NCI-H748 treated with DMSO at 0.1 percent for 48 hours (cell line): ENCODE data around the gene SNX4.
"Not testable (repeated sequence)": the region's sequence is repeated elsewhere in the genome, so short reads cannot be mapped to it uniquely, and the experiment has no call there.

Experiments
- DNase-seq: peaks from one replicate; lab custom pipeline; 2025; lab: John Stamatoyannopoulos, UW

Gene SNX4

DNA sequence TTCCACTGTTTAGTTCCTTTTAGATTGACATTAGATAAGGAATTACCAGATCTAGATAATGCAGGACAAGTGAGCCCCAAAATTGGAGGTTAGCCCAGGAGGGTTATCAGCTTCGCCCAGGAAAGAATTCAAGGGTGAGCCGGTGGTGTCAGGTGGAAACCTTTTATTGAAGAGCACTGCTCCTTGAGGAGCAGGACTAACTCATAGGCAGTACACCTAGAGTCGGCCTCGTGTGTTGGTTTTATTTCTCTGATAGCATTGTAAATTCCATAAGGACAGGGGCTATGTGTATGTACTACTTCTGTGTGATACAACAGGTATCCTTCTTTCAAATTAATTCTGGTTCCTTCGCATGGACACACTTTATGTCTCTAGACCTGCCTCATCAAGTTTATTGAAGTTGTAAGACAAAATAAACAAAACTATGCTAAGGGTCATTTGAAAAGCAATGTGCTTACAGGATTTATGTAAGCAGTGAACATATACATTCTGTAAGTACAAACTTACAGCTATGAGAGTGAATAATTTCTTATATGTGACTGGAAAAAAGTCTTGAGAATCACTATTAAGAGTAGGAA lies 57.2 kb downstream of the SNX4 start:
- DNase-seq: no peak

DNA sequence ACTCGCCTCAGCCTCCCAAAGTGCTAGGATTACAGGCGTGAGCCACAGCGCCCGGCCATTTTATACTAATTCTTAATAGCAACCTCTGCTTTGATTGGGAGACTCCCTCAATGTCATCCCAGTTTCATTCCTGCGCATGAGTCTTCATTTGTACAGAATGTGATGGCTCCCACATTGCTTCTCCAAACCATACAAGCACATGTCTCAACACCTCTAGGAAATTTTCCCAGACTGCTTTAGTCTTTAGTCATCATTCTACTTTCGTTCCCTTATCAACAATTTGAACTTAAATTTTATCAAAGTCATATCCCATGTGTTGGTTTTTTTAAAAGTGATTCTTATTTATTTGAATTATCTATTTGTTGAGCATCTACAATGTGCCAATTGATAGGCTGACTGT lies 58.1 kb downstream of the SNX4 start:
- DNase-seq: no peak

DNA sequence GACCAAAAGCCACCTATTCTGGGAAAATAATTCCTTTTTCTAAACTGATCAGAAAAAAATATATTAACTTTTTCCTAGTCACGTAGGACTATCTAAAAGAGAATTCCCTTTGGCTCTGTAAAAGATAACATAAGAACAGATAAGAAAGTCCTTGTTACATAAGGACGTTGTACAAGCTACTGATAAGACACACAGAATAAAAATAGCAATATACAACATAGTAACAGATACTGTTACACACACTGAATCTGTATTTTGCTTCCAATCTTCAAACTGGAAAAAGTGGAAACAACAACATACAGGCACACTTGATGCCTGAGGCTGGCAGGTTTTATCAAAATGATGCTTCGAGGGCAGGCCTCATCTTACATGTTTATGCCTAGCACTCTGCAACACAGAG lies 59.8 kb downstream of the SNX4 start:
- no peak for DNase-seq

GRCh38 chr3:125443923-125444322 lies 76.1 kb downstream of the SNX4 start:
- no peak for DNase-seq

DNA sequence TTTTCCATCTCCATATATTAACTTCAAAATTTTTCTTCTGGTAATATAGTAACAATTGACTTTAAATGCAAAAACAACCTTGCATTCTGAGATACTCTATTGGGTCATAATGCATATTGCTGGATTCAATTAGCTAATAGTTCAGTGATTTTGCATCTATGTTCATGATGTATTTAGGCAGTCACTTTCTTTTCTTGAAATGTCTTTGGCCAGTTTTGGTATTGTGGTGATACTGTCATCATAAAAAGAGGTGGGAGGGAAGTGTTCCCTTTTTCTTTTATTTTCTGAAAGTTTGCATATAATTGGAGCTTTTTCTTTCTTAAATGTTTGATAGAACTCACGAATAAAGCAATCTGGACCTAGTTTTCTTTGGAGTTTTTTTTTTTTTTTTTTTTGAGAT lies 77.5 kb downstream of the SNX4 start:
- no peak for DNase-seq

DNA sequence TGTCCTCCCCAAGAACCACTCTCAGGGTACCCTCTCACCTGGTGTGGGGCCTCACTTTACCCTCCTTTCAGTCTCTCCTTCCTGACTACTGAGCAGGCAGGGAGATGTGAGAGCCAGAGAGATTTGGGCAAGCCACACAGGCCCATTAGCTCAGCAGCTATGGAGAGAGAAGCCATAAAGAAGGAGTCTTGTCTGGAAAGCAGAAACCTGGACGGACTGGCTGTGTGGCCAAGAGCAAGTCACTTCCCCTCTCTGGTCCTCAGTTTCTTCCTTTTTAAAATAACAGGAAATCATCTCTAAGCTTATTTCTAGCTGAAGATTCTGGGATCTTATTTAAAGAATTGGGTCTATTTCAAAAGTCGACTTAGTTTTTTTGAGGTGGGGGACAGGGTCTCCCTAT lies 79.0 kb downstream of the SNX4 start:
- DNase-seq: no peak

GRCh38 chr3:125440559-125440955 lies 79.4 kb downstream of the SNX4 start:
- DNase-seq: no peak

DNA sequence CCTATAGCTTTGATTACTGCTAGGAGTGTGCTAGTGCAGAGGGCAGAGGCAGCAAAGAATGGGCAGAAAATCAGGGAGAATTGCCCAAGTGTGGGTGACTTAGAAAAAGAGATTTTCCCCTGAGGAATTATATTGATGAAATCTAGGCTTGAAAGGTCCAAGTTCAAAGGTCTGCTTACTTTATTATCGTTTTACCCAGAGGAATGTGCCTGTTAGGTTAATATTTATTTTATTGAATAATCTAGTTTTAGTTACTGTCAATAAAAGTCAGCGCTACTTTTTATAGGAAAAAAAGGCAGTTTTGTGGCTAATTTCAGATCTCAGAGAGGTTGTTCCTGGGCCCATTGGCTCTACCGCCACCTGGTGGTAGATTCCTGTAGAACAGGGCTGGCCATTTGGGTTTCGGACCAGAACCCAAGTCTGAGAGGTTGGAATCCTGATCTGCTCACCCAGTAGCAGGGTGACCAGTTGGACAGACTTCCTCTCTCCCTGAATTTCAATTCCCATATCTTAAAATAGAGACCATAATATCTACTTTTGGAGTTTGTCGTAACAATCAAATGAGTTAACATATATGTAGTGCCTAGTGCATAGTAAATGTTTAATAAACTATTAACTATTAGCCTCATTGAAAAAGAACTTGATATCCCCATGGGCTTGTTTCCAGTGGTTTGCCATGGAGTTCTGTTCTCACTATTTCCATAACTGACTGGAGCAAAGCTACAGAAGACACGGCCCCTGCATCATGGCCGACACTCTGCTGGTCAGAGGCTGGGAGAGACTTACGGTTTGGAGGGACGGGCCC lies 82.2 kb downstream of the SNX4 start:
- DNase-seq: no peak

- DNase-seq: no peak
Observed at GRCh38 chr3:125436921-125437320, 83.1 kb downstream of the SNX4 start.

- DNase-seq: no peak
Observed at GRCh38 chr3:125435231-125435630, 84.8 kb downstream of the SNX4 start.

DNA sequence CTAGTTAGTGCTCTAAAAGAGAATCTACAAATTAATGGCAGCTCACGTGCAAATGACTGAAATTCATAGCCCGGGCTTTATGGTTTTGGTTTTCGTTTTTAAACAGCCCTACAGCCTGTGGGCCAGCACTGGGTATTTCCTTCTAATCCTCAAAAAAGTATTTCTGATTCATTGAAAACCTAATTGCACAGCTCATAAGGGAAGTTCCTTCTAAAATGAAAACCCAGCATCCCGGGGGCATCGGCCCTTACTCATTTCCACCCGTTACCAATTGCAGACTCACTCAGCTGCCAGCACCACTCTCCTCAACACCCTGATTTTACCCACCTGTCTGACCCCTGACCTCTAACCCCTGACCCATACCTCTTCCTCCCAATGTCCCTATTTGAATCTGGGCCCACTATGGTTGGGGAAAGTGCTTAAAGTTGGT lies 85.4 kb downstream of the SNX4 start:
- DNase-seq: no peak

DNA sequence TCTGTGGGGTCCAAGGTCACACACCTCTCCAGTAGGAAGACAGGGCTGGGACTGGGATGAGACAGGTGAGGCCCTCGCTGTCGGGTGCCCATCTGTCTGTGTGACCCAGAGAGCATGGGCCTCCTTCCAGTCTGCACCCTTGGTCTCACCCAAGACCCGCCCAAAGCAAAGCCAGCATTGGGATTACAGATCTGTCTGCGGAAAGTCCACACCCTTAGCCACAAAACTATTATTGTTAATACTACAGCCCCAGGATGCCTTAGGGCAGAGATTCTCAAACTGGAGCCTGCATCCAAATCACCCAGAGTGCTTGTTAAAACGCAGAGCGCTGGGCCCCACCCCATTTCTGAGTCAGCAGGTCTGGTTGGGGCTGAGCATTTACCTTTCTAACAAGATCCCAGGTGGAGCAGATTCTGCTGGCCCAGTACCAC lies 86.4 kb downstream of the SNX4 start:
- DNase-seq: no peak

DNA sequence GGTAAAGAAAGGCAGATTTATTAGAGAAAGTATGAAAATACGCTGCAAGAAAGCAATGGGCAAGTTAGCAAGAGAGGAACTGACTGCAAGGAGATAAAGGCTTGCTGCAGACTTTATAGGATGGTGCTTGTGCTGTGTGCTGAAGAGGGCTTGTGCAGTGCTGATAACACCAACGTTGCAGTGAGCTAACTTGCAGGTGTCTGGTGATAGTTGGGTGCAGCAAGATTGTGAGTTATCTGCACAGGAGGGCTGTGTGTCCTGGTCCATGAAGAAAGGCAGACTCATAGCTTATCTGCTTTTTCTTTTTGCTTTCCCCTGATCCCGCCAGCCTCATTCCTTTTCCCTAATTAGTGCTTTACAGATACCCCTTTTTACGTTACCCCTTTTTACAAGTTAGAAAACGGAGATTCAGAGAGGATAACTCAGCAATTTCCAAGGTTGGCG lies 86.9 kb downstream of the SNX4 start:
- no peak for DNase-seq

DNA sequence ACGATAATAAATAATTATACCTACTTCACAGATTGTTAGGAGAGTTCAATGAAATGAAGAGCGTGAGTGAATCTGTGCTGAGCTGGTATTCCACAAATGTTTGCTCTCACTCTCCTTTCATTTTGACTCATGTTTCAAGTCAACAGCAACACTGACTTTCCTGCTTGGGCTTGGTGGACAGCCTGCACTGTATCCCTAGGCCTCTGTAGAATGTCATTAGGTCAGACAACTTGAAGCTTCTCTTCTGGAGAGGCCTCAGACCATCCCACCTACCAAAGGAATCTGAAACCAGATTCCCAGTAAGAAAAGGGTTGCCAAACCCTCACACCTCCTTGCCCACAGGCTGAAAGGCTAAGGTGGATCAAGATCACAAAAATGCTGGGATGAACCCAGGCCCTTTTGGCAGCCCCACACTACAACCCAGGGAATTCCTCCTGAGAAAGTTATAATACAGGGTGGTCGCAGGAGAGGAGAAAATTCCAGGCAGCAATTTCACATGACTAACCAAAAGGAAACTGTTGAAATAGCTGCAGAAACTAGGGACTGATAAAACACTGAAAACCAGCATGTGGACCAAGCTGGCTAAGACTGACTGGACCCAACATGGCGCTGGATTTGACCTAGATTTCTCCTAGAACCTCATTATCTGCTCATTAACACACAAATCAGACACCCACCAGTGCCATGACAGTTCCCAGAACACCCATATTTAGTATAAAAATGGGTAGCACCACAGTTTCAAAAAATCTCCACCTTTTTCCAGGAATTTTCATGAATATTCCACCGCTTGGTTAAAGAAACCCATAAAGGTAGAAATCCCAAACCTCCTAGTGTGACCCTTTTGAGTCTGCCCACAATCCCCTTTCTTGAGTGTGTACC lies 87.9 kb downstream of the SNX4 start:
- DNase-seq: no peak

- DNase-seq: no peak
Observed at GRCh38 chr3:125431391-125431790, 88.6 kb downstream of the SNX4 start.

DNA sequence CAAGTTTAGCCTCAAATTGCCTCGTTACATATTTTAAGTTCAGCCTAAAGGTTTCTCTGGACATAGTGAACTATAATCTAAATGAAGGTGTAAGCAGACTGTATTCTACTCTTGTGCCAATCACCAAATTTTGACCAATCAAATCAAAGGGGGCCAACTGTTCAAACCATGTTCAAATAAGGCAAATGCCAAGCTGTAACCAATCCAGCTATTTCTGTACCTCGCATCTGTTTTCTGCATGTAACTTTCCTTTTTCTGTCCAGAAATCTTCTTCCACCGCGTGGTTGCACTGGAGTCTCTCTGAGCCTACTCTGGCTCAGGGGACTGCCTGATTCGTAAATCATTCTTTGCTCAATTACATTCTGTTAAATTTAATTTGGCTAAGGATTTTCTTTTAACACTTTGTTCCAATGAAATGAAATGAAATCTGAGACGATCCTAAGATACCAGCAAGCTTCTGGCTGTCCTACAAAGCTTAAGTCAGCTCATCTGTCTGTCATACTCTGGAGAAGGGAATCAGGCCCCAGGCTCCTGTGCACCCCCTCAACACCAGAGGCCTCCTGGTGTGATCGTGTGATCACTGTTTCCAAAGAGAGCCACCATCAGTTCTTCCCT lies 91.7 kb downstream of the SNX4 start:
- DNase-seq: no peak

GRCh38 chr3:125418306-125418705 lies 101.7 kb downstream of the SNX4 start:
- no peak for DNase-seq

DNA sequence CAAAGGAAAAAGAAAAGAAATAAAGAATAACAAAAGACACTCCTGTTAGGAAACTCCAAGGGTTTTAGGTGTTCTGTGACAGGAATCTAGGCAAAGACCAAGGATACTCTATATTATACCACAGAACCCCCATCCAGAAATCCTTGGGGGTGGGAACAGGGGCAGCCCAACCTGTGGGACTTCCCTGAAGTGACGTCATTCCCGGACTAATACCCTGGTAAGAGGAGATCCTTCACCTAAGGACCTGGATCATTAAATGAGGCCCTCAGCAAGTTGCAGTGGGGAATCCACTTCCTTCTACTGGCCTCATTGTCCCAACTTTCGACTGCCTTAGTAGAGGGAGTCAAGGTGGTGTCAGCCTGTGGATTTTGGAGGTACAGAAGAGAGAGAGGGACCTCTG lies 103.8 kb downstream of the SNX4 start:
- no peak for DNase-seq

DNA sequence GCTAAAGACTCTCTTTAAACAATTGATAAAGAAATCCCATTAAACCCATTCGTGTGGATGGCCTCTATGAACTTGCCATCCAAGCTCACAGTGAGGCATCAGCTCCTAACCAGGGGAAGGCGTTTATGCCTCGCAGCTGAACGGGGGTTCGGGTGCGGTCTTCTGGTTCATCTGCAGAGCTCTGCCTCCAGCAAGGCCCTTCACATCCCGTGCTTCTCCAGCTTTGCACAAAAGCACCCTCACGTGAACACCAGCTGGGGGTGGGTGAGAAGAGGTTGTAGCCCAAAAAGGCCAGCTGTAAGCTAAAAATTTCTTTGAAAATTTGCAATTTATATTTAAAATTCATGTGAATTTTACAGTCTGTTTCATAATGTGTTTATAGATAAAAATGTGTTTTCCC lies 105.3 kb downstream of the SNX4 start:
- DNase-seq: no peak

DNA sequence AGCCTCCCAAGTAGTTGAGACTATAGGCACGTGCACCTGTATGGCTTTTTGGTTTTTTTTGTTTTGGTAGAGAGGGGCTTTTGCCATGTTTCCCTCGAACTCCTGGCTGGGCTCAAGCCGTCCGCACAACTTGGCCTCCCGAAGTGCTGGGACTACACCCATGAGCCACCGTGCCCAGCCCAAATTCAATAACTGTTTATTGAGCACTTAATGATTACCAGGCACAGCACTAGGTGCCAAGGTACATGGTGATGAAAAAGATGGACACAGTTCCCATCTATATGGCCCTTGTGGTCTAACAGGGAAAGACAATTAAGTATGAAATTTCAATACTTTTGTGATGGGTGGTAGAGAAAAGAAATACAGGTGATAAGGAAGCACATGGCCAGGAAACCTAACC lies 109.1 kb downstream of the SNX4 start:
- no peak for DNase-seq

GRCh38 chr3:125406070-125406469 lies 113.9 kb downstream of the SNX4 start:
- DNase-seq: no peak

- not testable (repeated sequence) for DNase-seq
Observed at GRCh38 chr3:125405515-125405914, 114.5 kb downstream of the SNX4 start.
